Measurements from ENCODE around the gene SCCPDH.

The SCCPDH gene

GRCh38 chr1:246679794-246680177 is 44.4 kb upstream of the SCCPDH start:
- no peak for DNase-seq
- H3K9ac ChIP-seq (ENCODE audit: low read length), result no peak overlapping the region
- no peak overlapping the region for H3K4me2 ChIP-seq (ENCODE audit: low read depth, low read length)
- no peak for TF ChIP-seq CTCF (IDR thresholded peaks at IDR 0.05; ENCODE audit: low read length)
- no peak for TF ChIP-seq EZH2phosphoT487 (IDR thresholded peaks at IDR 0.05; ENCODE audit: low read length)
- H3K36me3 ChIP-seq (replicated peaks; ENCODE audit: insufficient read depth, low read length), result no peaks in the 10 kb centered on the region
- H3K27me3 ChIP-seq (replicated peaks; ENCODE audit: insufficient read depth, low read length), result no peaks in the 10 kb centered on the region
- no peaks in the 10 kb centered on the region for H4K20me1 ChIP-seq (ENCODE audit: insufficient read depth, low read length)
- no peak overlapping the region for H2AFZ ChIP-seq (ENCODE audit: low read length)
- H3K4me3 ChIP-seq (ENCODE audit: low read length), result no peak overlapping the region
- H3K79me2 ChIP-seq (ENCODE audit: low read length), result no peaks in the 10 kb centered on the region
- H3F3A ChIP-seq (ENCODE audit: insufficient read depth, low read length), result no peaks in the 10 kb centered on the region
- no peak overlapping the region for H3K27ac ChIP-seq (ENCODE audit: low read length)
- H3K4me1 ChIP-seq (ENCODE audit: low read length), result no peaks in the 10 kb centered on the region
- H3K9me3 ChIP-seq (replicated peaks; ENCODE audit: insufficient read depth, low read length), result no peaks in the 10 kb centered on the region
- H3K9me2 ChIP-seq (replicated peaks; ENCODE audit: insufficient read depth, low read length), result no peaks in the 10 kb centered on the region

GRCh38 chr1:246680190-246680589 is 44.0 kb upstream of the SCCPDH start:
- H3K27me3 ChIP-seq (replicated peaks; ENCODE audit: insufficient read depth, low read length), result no peaks in the 10 kb centered on the region
- no peak overlapping the region for H3K27ac ChIP-seq (ENCODE audit: low read length)
- DNase-seq, result no peak
- no peaks in the 10 kb centered on the region for H3F3A ChIP-seq (ENCODE audit: insufficient read depth, low read length)
- H3K9ac ChIP-seq (ENCODE audit: low read length), result no peak overlapping the region
- H3K4me3 ChIP-seq (ENCODE audit: low read length), result no peak overlapping the region
- no peaks in the 10 kb centered on the region for H3K79me2 ChIP-seq (ENCODE audit: low read length)
- H4K20me1 ChIP-seq (ENCODE audit: insufficient read depth, low read length), result no peaks in the 10 kb centered on the region
- no peak overlapping the region for H2AFZ ChIP-seq (ENCODE audit: low read length)
- H3K4me2 ChIP-seq (ENCODE audit: low read depth, low read length), result no peak overlapping the region
- no peaks in the 10 kb centered on the region for H3K36me3 ChIP-seq (replicated peaks; ENCODE audit: insufficient read depth, low read length)
- H3K9me2 ChIP-seq (replicated peaks; ENCODE audit: insufficient read depth, low read length), result no peaks in the 10 kb centered on the region
- H3K9me3 ChIP-seq (replicated peaks; ENCODE audit: insufficient read depth, low read length), result no peaks in the 10 kb centered on the region
- TF ChIP-seq EZH2 (optimal IDR thresholded peaks at IDR 0.05; ENCODE audit: low read depth, low read length) (no peak), EZH2phosphoT487 (IDR thresholded peaks at IDR 0.05; ENCODE audit: low read length) (no peak), CTCF (IDR thresholded peaks at IDR 0.05; ENCODE audit: low read length) (no peak)
- H3K4me1 ChIP-seq (ENCODE audit: low read length), result no peaks in the 10 kb centered on the region

- no peaks in the 10 kb centered on the region for H3K27me3 ChIP-seq (replicated peaks; ENCODE audit: insufficient read depth, low read length)
- H3K9me3 ChIP-seq (replicated peaks; ENCODE audit: insufficient read depth, low read length), result no peaks in the 10 kb centered on the region
- no peak overlapping the region for H2AFZ ChIP-seq (ENCODE audit: low read length)
- no peak for DNase-seq
- H3K79me2 ChIP-seq (ENCODE audit: low read length), result no peaks in the 10 kb centered on the region
- no peak overlapping the region for H3K27ac ChIP-seq (ENCODE audit: low read length)
- H3F3A ChIP-seq (ENCODE audit: insufficient read depth, low read length), result no peaks in the 10 kb centered on the region
- TF ChIP-seq EZH2 (optimal IDR thresholded peaks at IDR 0.05; ENCODE audit: low read depth, low read length) (no peak), CTCF (IDR thresholded peaks at IDR 0.05; ENCODE audit: low read length) (no peak), EZH2phosphoT487 (IDR thresholded peaks at IDR 0.05; ENCODE audit: low read length) (no peak)
- H3K4me2 ChIP-seq (ENCODE audit: low read depth, low read length), result no peak overlapping the region
- H3K4me3 ChIP-seq (ENCODE audit: low read length), result no peak overlapping the region
- H3K36me3 ChIP-seq (replicated peaks; ENCODE audit: insufficient read depth, low read length), result no peaks in the 10 kb centered on the region
- H4K20me1 ChIP-seq (ENCODE audit: insufficient read depth, low read length), result no peaks in the 10 kb centered on the region
- no peak overlapping the region for H3K9ac ChIP-seq (ENCODE audit: low read length)
- H3K4me1 ChIP-seq (ENCODE audit: low read length), result no peaks in the 10 kb centered on the region
- H3K9me2 ChIP-seq (replicated peaks; ENCODE audit: insufficient read depth, low read length), result no peaks in the 10 kb centered on the region
These were observed 43.5 kb upstream of the SCCPDH start for GRCh38 chr1:246680696-246681130.

Measured in MM.1S (cell line).